HL-60 (cell line): ENCODE measurements around the gene CCDC106.

Experiments used
- CTCF ChIP-seq: IDR thresholded peaks from one replicate; pipeline ENCODE4 v1.5.1; 2011; ENCODE audit warnings: low read length, control low read depth, inconsistent platforms; ENCODE audit not compliant: insufficient read depth
- GABPA ChIP-seq: IDR thresholded peaks from 2 replicates; pipeline ENCODE4 v1.6.1; 2012; ENCODE audit warnings: low read depth
- POLR2AphosphoS5 ChIP-seq: IDR thresholded peaks from 2 replicates; pipeline ENCODE4 v1.6.1; 2012; ENCODE audit warnings: low read depth
- REST ChIP-seq: IDR thresholded peaks from 2 replicates; pipeline ENCODE4 v1.6.1; 2012; ENCODE audit warnings: low read depth; ENCODE audit not compliant: insufficient replicate concordance
- SPI1 ChIP-seq: IDR thresholded peaks from 2 replicates; pipeline ENCODE4 v1.6.1; 2012; ENCODE audit warnings: low read depth, mild to moderate bottlenecking, borderline replicate concordance

GRCh38 chr19:55650602-55651230 lies 2.7 kb downstream of the CCDC106 start:
- no peak for TF ChIP-seq CTCF
- no peak for TF ChIP-seq POLR2AphosphoS5
- no peak for TF ChIP-seq REST
- TF ChIP-seq SPI1 = no peak
- no peak for TF ChIP-seq GABPA
